ENCODE measurements around the gene LAMB4.

GRCh38 chr7:107982918-107983389 is 147.2 kb downstream of the LAMB4 start:
- TF ChIP-seq CTCF (conservative IDR thresholded peaks at IDR 0.05; ENCODE audit: low read depth in 2 of 2) (no peak; a peak in 1 of 4 replicates), JUNB (IDR thresholded peaks at IDR 0.05; ENCODE audit: unreplicated experiment) (no peak)

All from GM23338 (cell line).